Keratinocyte (primary cell): ENCODE data around the gene NR6A1. TPM values are rescaled to one million over a fixed set of nuclear protein-coding genes. Genes with fewer than 3 reads are reported as not detected.

Experiments
- DNase-seq: peaks from one replicate; pipeline ENCODE4 v3.0.0-alpha.2; 2011; ENCODE audit warnings: low read depth, missing footprints, low spot score
- FAIRE-seq: peaks from 2 replicates; lab custom pipeline; 2011; peaks lifted over from hg19 to GRCh38; lab: Jason Lieb, UNC
- H2AFZ ChIP-seq: 2 replicates; pipeline ENCODE4 v1.6.0; 2012; ENCODE audit warnings: low read length, control low read depth, inconsistent platforms; ENCODE audit not compliant: control insufficient read depth
- H3K27ac ChIP-seq: 2 replicates; pipeline ENCODE4 v1.5.1; 2011; ENCODE audit warnings: low read length; ENCODE audit not compliant: control insufficient read depth, insufficient read depth
- H3K27me3 ChIP-seq: 3 replicates; pipeline ENCODE4 v1.6.0; 2011; ENCODE audit warnings: low read length; ENCODE audit not compliant: control insufficient read depth, insufficient read depth; ENCODE audit errors: extremely low read depth
- H3K36me3 ChIP-seq, 2 experiments: 2 replicates in 1 of 2; 3 replicates in 1 of 2; pipeline ENCODE4 v1.5.1; 2011; ENCODE audit warnings: low read length in 2 of 2, mild to moderate bottlenecking in 1 of 2; ENCODE audit not compliant: control insufficient read depth in 2 of 2, insufficient read depth in 2 of 2; ENCODE audit errors: extremely low read depth in 1 of 2
- H3K4me1 ChIP-seq: 3 replicates; pipeline ENCODE4 v1.5.1; 2011; ENCODE audit warnings: low read length; ENCODE audit not compliant: control insufficient read depth, insufficient read depth; ENCODE audit errors: extremely low read depth
- H3K4me2 ChIP-seq: 3 replicates; pipeline ENCODE4 v1.6.0; 2011; ENCODE audit warnings: low read depth, low read length; ENCODE audit not compliant: control insufficient read depth, insufficient read depth; ENCODE audit errors: extremely low read depth
- H3K4me3 ChIP-seq, 3 experiments: fragments of 200-600 bp in 1 of 3; sonication (generic) in 1 of 3; 2 replicates in 2 of 3; 3 replicates in 1 of 3; pipeline ENCODE4 v1.5.1; 2011 to 2016; ENCODE audit warnings: low read length in 3 of 3, mild to moderate bottlenecking in 3 of 3, control low read depth in 2 of 3, inconsistent platforms in 1 of 3, low read depth in 1 of 3, mixed read lengths in 1 of 3, mixed run types in 1 of 3, moderate library complexity in 1 of 3; ENCODE audit not compliant: control insufficient read depth in 2 of 3, insufficient read depth in 2 of 3; ENCODE audit errors: extremely low read depth in 1 of 3
- H3K79me2 ChIP-seq: 2 replicates; pipeline ENCODE4 v1.6.0; 2012; ENCODE audit warnings: low read length; ENCODE audit not compliant: control insufficient read depth, insufficient read depth
- H3K9ac ChIP-seq: 3 replicates; pipeline ENCODE4 v1.6.0; 2011; ENCODE audit warnings: low read length; ENCODE audit not compliant: control insufficient read depth, insufficient read depth; ENCODE audit errors: extremely low read depth
- H3K9me1 ChIP-seq: 3 replicates; pipeline ENCODE4 v1.6.0; 2011; ENCODE audit warnings: low read length; ENCODE audit not compliant: control insufficient read depth, insufficient read depth; ENCODE audit errors: extremely low read depth
- H3K9me3 ChIP-seq: 2 replicates; pipeline ENCODE4 v1.5.1; 2012; ENCODE audit warnings: low read depth, low read length; ENCODE audit not compliant: control insufficient read depth
- H4K20me1 ChIP-seq: 3 replicates; pipeline ENCODE4 v1.6.0; 2011; ENCODE audit warnings: low read length; ENCODE audit not compliant: control insufficient read depth, insufficient read depth; ENCODE audit errors: extremely low read depth
- CTCF ChIP-seq, 3 experiments: IDR thresholded peaks in 1 of 3; conservative IDR thresholded peaks in 1 of 3; optimal IDR thresholded peaks in 1 of 3; 2 replicates in 2 of 3; 3 replicates in 1 of 3; pipeline versions ENCODE3 to v1.5.1; 2011; ENCODE audit warnings: low read length in 3 of 3, mild to moderate bottlenecking in 3 of 3, moderate library complexity in 2 of 3, control low read depth in 1 of 3, inconsistent platforms in 1 of 3; ENCODE audit not compliant: insufficient read depth in 2 of 3; ENCODE audit errors: extremely low read depth in 1 of 3
- EZH2 ChIP-seq: IDR thresholded peaks from one replicate; pipeline ENCODE4 v1.6.1; 2012; ENCODE audit warnings: inconsistent platforms, mild to moderate bottlenecking, low read length, moderate library complexity
- dilution Hi-C: fragments of 300-500 bp; cut with MboI; formaldehyde crosslinking; loops from one replicate; pipeline ENCODE4 v1.7.0; 2020; ENCODE audit warnings: low sequenced_read_pairs; ENCODE audit not compliant: extremely low pct_ligation_motif_present
- polyA plus RNA-seq, 5 experiments: library from polyadenylated mRNA; depleted of rRNA in 3 of 5; stranded (reverse) in 3 of 5; stranded (forward) in 1 of 5; unstranded in 1 of 5; fragments of >200 nt; gene quantifications; 1 replicate in 1 of 5; 2 replicates in 3 of 5; 3 replicates in 1 of 5; pipeline versions ENCODE4 v1.2.1 to v1.2.3, GENCODE V29; 2011 to 2012; ENCODE audit warnings: missing spikeins in 2 of 5, low read depth in 1 of 5, low replicate concordance in 1 of 5

The NR6A1 gene
- polyA plus RNA-seq, 1 donor (not counting 4 experiments of a cell fraction or from before 2014, with no cell fraction given): 1.8 TPM

- Histone ChIP-seq H3K79me2 (no peaks in the 10 kb centered on the region), H3K9me1 (no peaks in the 10 kb centered on the region), H4K20me1 (no peaks in the 10 kb centered on the region), H3K4me1 (peaks cover 7% of the 10 kb centered on the region), H3K4me2 (no peak overlapping the region), H3K27ac (no peak overlapping the region), H2AFZ (no peak overlapping the region), H3K27me3 (peaks cover 54% of the 10 kb centered on the region), H3K9ac (no peak overlapping the region), H3K36me3 (no peaks in the 10 kb centered on the region), H3K9me3 (no peaks in the 10 kb centered on the region), H3K4me3 (no peak overlapping the region)
- TF ChIP-seq EZH2 (no peak), CTCF (optimal IDR thresholded peaks at IDR 0.05 in 1 of 3, IDR thresholded peaks at IDR 0.05 in 1 of 3, conservative IDR thresholded peaks at IDR 0.05 in 1 of 3; ENCODE audit: extremely low read depth in 1 of 3, insufficient read depth in 2 of 3, low read length in 3 of 3) (no peak)
- dilution Hi-C loops: no loop called here
- DNase-seq (no peak), FAIRE-seq (no peak)
Measured at GRCh38 chr9:124500796-124501611, 270.1 kb downstream of the NR6A1 start.

- no peak overlapping the region for H3K9ac ChIP-seq
- no peaks in the 10 kb centered on the region for H4K20me1 ChIP-seq
- TF ChIP-seq CTCF (optimal IDR thresholded peaks at IDR 0.05 in 1 of 3, IDR thresholded peaks at IDR 0.05 in 1 of 3, conservative IDR thresholded peaks at IDR 0.05 in 1 of 3; ENCODE audit: extremely low read depth in 1 of 3, insufficient read depth in 2 of 3, low read length in 3 of 3): no peak
- no peak for TF ChIP-seq EZH2
- no peak for DNase-seq
- FAIRE-seq: no peak
- H3K27ac ChIP-seq: no peak overlapping the region
- H3K27me3 ChIP-seq: peaks cover 52% of the 10 kb centered on the region
- H3K4me2 ChIP-seq: no peak overlapping the region
- H3K9me1 ChIP-seq: no peaks in the 10 kb centered on the region
- dilution Hi-C loops: no loop called here
- no peaks in the 10 kb centered on the region for H3K79me2 ChIP-seq
- no peak overlapping the region for H3K4me3 ChIP-seq
- no peaks in the 10 kb centered on the region for H3K9me3 ChIP-seq
- no peak overlapping the region for H2AFZ ChIP-seq
- H3K36me3 ChIP-seq: no peaks in the 10 kb centered on the region
- peaks cover 4% of the 10 kb centered on the region for H3K4me1 ChIP-seq
Measured at GRCh38 chr9:124500028-124500795, 270.9 kb downstream of the NR6A1 start.
